LHCN-M2 (cell line): ENCODE measurements around the gene HIBCH. TPM values are rescaled to one million over a fixed set of nuclear protein-coding genes. Genes with fewer than 3 reads are reported as not detected.

ENCODE experiments used
- DNase-seq: peaks from one replicate; pipeline ENCODE4 v3.0.0-alpha.2; 2012; ENCODE audit warnings: low read depth
- total RNA-seq: library from RNA; depleted of rRNA; stranded (reverse); fragments of >200 nt; gene quantifications from 2 replicates; pipeline ENCODE4 v1.2.3, GENCODE V29; 2014

The HIBCH gene
- total RNA-seq, 1 experiment from 2014 or later = 11.8 TPM

- DNase-seq = no peak
Observed at GRCh38 chr2:190188289-190188688, 131.3 kb downstream of the HIBCH start.

GRCh38 chr2:190186238-190186637 lies 133.4 kb downstream of the HIBCH start:
- peak; percentile 24 for DNase-seq

GRCh38 chr2:190185380-190185779 lies 134.2 kb downstream of the HIBCH start:
- no peak for DNase-seq

GRCh38 chr2:190184460-190184859 lies 135.2 kb downstream of the HIBCH start:
- no peak for DNase-seq

GRCh38 chr2:190183539-190183938 lies 136.1 kb downstream of the HIBCH start:
- no peak for DNase-seq

GRCh38 chr2:190182071-190182524 lies 137.5 kb downstream of the HIBCH start:
- no peak for DNase-seq

GRCh38 chr2:190181123-190181669 lies 138.4 kb downstream of the HIBCH start:
- no peak for DNase-seq

GRCh38 chr2:190180313-190181122 lies 139.1 kb downstream of the HIBCH start:
- peak; percentile 69 for DNase-seq

GRCh38 chr2:190179754-190180312 lies 139.8 kb downstream of the HIBCH start:
- DNase-seq = no peak

- no peak for DNase-seq
Observed at GRCh38 chr2:190178066-190178722, 141.4 kb downstream of the HIBCH start.

- DNase-seq = no peak
Observed at GRCh38 chr2:190177249-190178040, 142.2 kb downstream of the HIBCH start.

- DNase-seq = no peak
Observed at GRCh38 chr2:190173392-190173791, 146.2 kb downstream of the HIBCH start.

GRCh38 chr2:190170673-190171072 lies 149.0 kb downstream of the HIBCH start:
- no peak for DNase-seq

- DNase-seq = no peak
Observed at GRCh38 chr2:190169221-190170072, 150.2 kb downstream of the HIBCH start.

GRCh38 chr2:190167702-190168101 lies 151.9 kb downstream of the HIBCH start:
- no peak for DNase-seq

GRCh38 chr2:190165491-190165890 lies 154.1 kb downstream of the HIBCH start:
- no peak for DNase-seq

GRCh38 chr2:190162851-190163250 lies 156.8 kb downstream of the HIBCH start:
- no peak for DNase-seq

GRCh38 chr2:190159453-190159852 lies 160.2 kb downstream of the HIBCH start:
- DNase-seq = peak; percentile 46

- no peak for DNase-seq
Observed at GRCh38 chr2:190158798-190159434, 160.7 kb downstream of the HIBCH start.
